ENCODE data around the gene PROSER2. TPM values are rescaled to one million over a fixed set of nuclear protein-coding genes. Genes with fewer than 3 reads are reported as not detected.

Gene PROSER2, protein sequence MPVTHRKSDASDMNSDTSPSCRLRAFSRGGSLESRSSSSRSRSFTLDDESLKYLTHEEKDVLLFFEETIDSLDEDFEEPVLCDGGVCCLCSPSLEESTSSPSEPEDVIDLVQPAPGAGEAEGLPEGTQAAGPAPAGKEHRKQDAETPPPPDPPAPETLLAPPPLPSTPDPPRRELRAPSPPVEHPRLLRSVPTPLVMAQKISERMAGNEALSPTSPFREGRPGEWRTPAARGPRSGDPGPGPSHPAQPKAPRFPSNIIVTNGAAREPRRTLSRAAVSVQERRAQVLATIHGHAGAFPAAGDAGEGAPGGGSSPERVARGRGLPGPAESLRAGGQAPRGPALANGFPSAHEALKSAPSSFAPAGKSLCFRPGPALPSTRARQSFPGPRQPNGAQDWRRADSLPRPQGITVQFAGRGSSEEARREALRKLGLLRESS
- total RNA-seq (2022; extraction: Qiagen RNA extraction; ENCODE audit: low read depth), result 26.6 to 45.4 TPM (median 41.2 TPM) in 5 replicates

DNA sequence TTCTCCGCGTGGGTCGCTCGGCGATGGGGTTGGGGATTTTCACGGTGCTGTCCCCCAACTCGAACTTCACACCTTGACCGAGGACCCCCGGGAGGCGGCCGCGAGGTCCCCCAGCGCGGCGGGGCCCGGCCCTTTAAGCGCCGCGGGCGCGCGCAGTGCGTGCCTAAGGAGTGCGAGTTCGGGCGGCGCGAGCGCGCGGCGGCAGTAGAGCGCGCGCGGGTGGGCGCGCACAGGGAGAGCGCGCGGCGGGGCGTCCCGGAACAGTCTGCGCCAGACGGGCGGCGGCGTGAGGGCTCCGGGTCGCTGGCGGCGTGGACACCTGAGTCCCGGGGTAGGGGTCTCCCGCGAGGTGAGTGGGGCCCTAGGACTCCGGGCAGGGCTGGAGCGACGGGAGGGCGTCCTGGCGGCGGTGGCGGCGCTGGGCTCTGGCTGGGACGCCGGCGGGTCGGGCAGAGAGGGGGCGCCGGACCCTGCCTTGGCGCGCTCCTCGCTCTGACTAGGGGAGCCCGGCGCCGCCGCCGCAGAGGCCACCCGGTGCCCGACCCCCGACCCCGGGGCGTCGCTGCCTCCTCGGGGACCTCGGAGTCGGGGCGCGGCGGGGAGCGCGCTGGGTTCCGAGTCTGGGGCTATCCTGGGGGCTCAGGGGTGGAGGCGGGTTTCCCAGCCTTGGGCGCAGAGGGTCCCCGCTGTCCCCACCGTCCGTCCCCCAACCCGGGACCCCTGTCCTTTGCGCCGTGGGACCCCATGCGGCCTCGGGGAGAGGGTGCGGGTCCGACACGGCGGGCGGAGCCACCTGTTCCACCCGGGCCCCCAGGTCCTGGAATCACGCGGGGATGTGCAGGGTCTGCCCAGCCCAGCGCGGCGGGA, at the start of gene PROSER2:
PROSER2 (plus strand) TSS at position 235 of the 867 bp plus-strand sequence. CDS start 28,722 bp downstream, outside the sequence.

Other genes with a start within 250 kb of the PROSER2 start
- gene USP6NL, start 211.7 kb upstream of the PROSER2 start, total RNA-seq (2022; extraction: Qiagen RNA extraction; ENCODE audit: low read depth), result 9.1 to 13.3 TPM (median 12.9 TPM) in 5 replicates
- gene ECHDC3, start 81.0 kb upstream of the PROSER2 start, total RNA-seq (2022; extraction: Qiagen RNA extraction; ENCODE audit: low read depth), result 6.6 to 10.4 TPM (median 8.5 TPM) in 5 replicates
- 15.8 to 20.1 TPM (median 15.8 TPM) in 5 replicates for gene UPF2, start 219.5 kb downstream of the PROSER2 start, total RNA-seq (2022; extraction: Qiagen RNA extraction; ENCODE audit: low read depth)
- gene DHTKD1, start 245.6 kb downstream of the PROSER2 start, total RNA-seq (2022; extraction: Qiagen RNA extraction; ENCODE audit: low read depth), result 6.3 to 12.9 TPM (median 8.5 TPM) in 5 replicates

Measured in A549 treated with ZK216348 at 1 μM for 4 hours (cell line).